HFFc6 (cell line): ENCODE measurements around the gene MBD5. TPM values are rescaled to one million over a fixed set of nuclear protein-coding genes. Genes with fewer than 3 reads are reported as not detected.

Experiments used
- DNase-seq: peaks from one replicate; pipeline ENCODE4 v3.0.0-alpha.2; 2018
- H3K27ac Mint-ChIP-seq: 2 replicates; pipeline ENCODE4 v1.8.0; 2020; ENCODE audit warnings: mild to moderate bottlenecking, mixed read lengths
- H3K27me3 Mint-ChIP-seq: 2 replicates; pipeline ENCODE4 v1.8.0; 2021; ENCODE audit warnings: mild to moderate bottlenecking, moderate library complexity, mixed read lengths; ENCODE audit not compliant: insufficient read depth
- H3K36me3 Mint-ChIP-seq: 2 replicates; pipeline ENCODE4 v1.8.0; 2021; ENCODE audit warnings: low read depth, mixed read lengths
- H3K4me1 Mint-ChIP-seq: 2 replicates; pipeline ENCODE4 v1.8.0; 2020; ENCODE audit warnings: low read depth, mixed read lengths
- H3K4me3 Mint-ChIP-seq: 2 replicates; pipeline ENCODE4 v1.8.0; 2020; ENCODE audit warnings: mild to moderate bottlenecking, moderate library complexity, mixed read lengths
- H3K9me3 Mint-ChIP-seq: 2 replicates; pipeline ENCODE4 v1.8.0; 2020; ENCODE audit warnings: mild to moderate bottlenecking, mixed read lengths
- total RNA-seq, 6 experiments: library from RNA; stranded (reverse); fragmentation: NEBNext Ultra II Directional; extraction: Animal tissue kit (Norgen Biotek cat#: 25700); gene quantifications; 2 replicates in 1 of 6; 3 replicates in 5 of 6; pipeline ENCODE4 v1.2.3, GENCODE V29; 2021
- TF ChIP-seq, protein P1 (sequence below): fragments of 200-600 bp; sonication (generic); IDR thresholded peaks from 2 replicates; pipeline ENCODE4 v1.5.0; 2021; ENCODE audit warnings: antibody characterized with exemption, mild to moderate bottlenecking

Gene MBD5
- total RNA-seq, 6 experiments from 2014 or later: 29.1 to 41.0 (median 35.0) TPM

DNA sequence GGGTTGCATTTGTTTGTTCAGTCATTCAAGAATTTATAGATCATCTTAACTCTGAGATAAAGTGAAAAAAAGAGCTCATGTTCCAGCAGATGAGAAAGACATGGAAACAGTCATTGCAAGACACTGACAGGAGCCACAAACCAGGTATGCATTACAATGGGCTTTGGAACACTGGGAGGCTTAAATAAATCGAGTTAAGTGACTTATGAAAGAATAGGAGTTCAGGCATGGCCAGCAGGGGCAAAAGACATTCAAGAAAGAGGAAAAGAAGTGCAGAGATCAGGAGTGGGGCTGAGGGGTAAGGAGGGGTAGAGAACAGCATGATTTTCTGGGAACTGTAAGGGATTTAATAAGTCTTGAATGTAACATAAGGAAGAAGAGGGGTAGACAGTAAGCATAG lies 502.4 kb downstream of the MBD5 start:
- no peak overlapping the region for H3K27ac Mint-ChIP-seq
- no peak overlapping the region for H3K4me3 Mint-ChIP-seq
- DNase-seq: no peak
- peaks cover 16% of the 10 kb centered on the region; the same call in 1 of the 2 replicates for H3K4me1 Mint-ChIP-seq
- peaks cover 3% of the 10 kb centered on the region for H3K27me3 Mint-ChIP-seq
- no peaks in the 10 kb centered on the region for H3K36me3 Mint-ChIP-seq
- TF ChIP-seq, protein P1, sequence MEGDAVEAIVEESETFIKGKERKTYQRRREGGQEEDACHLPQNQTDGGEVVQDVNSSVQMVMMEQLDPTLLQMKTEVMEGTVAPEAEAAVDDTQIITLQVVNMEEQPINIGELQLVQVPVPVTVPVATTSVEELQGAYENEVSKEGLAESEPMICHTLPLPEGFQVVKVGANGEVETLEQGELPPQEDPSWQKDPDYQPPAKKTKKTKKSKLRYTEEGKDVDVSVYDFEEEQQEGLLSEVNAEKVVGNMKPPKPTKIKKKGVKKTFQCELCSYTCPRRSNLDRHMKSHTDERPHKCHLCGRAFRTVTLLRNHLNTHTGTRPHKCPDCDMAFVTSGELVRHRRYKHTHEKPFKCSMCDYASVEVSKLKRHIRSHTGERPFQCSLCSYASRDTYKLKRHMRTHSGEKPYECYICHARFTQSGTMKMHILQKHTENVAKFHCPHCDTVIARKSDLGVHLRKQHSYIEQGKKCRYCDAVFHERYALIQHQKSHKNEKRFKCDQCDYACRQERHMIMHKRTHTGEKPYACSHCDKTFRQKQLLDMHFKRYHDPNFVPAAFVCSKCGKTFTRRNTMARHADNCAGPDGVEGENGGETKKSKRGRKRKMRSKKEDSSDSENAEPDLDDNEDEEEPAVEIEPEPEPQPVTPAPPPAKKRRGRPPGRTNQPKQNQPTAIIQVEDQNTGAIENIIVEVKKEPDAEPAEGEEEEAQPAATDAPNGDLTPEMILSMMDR: no peak
- H3K9me3 Mint-ChIP-seq: no peaks in the 10 kb centered on the region

DNA sequence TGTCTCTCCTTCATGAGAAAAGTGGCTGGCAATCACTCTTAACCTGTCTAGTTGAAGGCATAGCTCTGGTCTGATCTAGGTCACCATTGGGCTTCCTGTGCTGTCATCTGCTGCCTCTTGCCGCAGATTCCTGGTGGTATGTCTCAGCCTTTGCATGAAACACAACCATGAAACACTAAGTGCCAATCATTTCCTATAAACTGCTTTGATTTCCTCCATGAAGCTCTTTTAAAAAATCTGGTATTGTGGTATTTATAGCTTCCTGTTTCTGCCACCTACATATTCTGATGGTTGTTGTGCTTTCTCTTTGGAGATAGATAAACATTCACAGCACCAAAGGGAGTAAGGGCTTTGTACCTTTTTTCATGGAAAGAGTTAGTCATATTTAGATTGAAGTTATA lies 503.6 kb downstream of the MBD5 start:
- H3K36me3 Mint-ChIP-seq: no peaks in the 10 kb centered on the region
- no peaks in the 10 kb centered on the region for H3K9me3 Mint-ChIP-seq
- no peak for DNase-seq
- peaks cover 2% of the 10 kb centered on the region for H3K27me3 Mint-ChIP-seq
- H3K4me1 Mint-ChIP-seq: peaks cover 16% of the 10 kb centered on the region; the same call in 1 of the 2 replicates
- H3K4me3 Mint-ChIP-seq: no peak overlapping the region
- no peak overlapping the region for H3K27ac Mint-ChIP-seq
- TF ChIP-seq, protein P1: no peak

DNA sequence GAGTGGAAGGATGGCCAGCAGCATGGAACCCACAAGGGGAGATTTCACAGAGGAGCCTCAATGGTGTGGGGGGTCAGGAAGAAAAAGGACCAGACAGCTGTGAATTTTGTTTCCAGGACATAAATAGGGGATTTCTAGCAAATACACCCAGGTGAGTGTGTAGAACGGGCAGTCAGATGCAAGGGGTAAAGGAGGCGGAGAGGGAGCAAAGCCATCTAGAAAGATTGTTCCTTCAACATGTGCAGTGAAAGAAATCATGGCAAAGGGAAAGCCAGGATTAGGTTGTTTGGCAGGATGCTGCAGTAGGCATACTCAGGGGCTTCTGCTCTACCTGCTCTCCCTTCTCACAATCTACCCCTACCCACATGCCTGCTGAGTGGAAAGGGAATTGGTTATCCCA lies 504.2 kb downstream of the MBD5 start:
- H3K9me3 Mint-ChIP-seq: no peaks in the 10 kb centered on the region
- no peak for DNase-seq
- TF ChIP-seq, protein P1: no peak
- H3K27ac Mint-ChIP-seq: no peak overlapping the region
- no peaks in the 10 kb centered on the region for H3K36me3 Mint-ChIP-seq
- peaks cover 16% of the 10 kb centered on the region; the same call in 1 of the 2 replicates for H3K4me1 Mint-ChIP-seq
- no peak overlapping the region for H3K4me3 Mint-ChIP-seq
- peaks cover 3% of the 10 kb centered on the region for H3K27me3 Mint-ChIP-seq

DNA sequence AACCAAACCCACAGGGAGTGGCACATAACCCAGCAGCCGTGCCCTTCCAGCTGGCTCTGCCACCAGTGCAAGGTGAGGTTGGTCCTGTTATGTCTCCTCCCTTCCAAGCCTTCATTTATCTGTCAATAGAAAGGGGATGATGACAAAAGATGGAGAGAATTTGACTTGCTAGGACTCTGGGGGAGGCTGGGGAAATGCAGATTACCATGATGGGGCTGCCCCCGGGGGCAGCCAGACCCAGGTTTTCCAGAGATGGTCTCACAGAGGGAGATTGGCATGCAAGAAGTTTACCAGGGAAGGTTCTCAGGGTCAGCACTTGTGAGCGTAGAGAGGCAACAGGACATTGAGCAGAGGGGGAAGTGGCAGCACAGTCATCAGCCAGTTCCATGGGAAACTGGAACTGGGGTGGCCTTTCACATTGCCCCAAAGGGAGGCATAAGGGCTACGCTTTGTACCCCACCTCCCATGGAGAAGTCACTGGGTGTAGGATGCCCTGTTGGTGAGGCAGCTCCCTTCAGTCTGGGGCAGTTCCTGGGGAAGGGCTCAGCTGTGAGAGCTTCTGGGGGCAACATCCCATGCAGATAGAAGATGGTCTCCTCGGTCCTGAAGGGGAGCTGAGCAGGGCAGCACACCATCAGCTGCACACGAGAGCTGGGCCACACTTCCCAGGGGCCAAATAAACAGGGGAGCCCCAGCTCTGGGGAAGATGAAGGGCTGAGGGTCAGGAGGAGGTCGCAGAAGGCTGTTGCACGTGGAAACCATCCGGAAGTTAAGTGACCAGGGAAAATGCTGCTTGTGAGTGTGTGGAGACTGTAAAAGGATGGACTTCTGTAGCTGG lies 505.8 kb downstream of the MBD5 start:
- no peak for DNase-seq
- TF ChIP-seq, protein P1: no peak
- Mint-ChIP-seq H3K9me3 (no peaks in the 10 kb centered on the region), H3K27me3 (peaks cover 3% of the 10 kb centered on the region), H3K4me3 (no peak overlapping the region), H3K4me1 (peaks cover 16% of the 10 kb centered on the region; the same call in 1 of the 2 replicates), H3K27ac (no peak overlapping the region), H3K36me3 (no peaks in the 10 kb centered on the region)

DNA sequence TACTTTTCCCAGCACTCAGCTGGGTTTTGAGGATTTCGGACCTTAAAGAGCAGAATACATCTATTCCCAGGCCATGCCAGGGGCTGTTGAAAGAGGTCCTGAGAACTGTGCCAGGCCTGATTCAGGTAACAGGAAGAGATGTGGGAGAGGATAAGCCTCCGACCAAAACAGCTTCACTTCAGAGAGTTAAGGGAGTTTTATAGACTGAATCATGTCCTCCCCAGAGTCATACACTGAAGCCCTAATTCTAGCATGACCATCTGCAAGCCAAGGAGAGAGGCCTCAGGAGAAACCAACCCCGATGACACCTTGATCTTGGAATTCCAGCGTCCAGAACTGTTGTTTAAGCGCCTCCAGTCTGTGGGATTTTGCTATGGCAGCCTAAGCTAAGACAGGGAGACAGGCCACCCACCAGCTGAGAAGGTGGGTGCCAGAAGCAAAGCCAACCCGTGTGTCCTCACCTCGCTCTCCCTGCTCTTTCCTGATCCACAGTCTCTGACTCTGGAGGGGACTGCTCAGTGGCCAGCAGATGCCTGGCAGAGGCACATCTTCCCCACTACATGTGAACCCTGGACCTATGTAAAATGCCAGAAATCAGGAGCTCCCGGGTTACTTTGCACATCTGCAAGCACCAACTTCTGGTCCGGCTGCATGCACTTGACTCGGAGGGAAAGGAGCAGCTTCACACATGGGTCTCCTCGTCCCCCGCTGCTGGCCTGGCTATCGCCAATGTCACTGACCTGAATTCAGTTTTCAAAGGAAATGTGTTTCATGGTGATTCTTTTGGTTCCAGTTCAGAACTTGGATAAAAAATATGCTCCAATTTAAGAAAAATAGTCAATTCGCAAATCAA lies 506.8 kb downstream of the MBD5 start:
- H3K4me3 Mint-ChIP-seq: no peak overlapping the region
- TF ChIP-seq, protein P1: peak; percentile 17; the same call in 1 of the 2 replicates
- DNase-seq: peak; percentile 8
- peaks cover 4% of the 10 kb centered on the region for H3K27me3 Mint-ChIP-seq
- H3K9me3 Mint-ChIP-seq: no peaks in the 10 kb centered on the region
- H3K36me3 Mint-ChIP-seq: no peaks in the 10 kb centered on the region
- no peak overlapping the region for H3K27ac Mint-ChIP-seq
- H3K4me1 Mint-ChIP-seq: peaks cover 16% of the 10 kb centered on the region; the same call in 1 of the 2 replicates
